ENCODE measurements around the gene CDIP1. TPM values are rescaled to one million over a fixed set of nuclear protein-coding genes. Genes with fewer than 3 reads are reported as not detected.

The CDIP1 gene
- total RNA-seq, 1 donor from 2014 or later, result 36.9 TPM

DNA sequence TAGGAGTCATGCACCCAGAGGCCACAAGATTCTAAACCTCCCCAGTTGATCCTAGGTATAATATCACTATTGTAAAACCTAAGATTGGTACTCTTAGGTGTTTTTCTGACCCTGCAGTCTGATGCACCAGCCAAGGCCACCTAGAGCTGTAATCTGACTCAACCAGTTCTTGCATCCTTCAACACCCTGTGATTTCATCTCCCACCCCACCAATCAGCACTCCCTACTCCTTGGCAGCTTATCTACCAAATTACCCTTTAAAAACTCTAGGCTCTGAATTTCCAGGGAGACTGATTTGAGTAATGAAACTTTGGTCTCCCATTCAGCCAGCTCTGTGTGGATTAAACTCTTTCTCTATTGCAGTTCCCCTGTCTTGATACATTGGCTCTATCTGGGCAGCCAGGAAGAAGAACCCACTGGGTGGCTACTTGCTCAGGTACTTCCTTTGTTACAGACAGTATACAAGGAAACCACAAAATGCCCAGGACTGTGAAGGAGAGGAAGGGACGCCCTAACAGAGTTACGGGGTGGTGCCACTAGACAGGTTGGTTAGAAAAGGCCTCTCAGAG lies 1.2 kb upstream of the CDIP1 start:
- intact Hi-C loops (cut with micrococcal nuclease), result loop anchor here (2.0 to 10.0 kb wide), 4 partner anchors 85 to 265 kb away; partner anchors contain the start of genes DNAJA3, MGRN1, PAM16 and TFAP4

DNA sequence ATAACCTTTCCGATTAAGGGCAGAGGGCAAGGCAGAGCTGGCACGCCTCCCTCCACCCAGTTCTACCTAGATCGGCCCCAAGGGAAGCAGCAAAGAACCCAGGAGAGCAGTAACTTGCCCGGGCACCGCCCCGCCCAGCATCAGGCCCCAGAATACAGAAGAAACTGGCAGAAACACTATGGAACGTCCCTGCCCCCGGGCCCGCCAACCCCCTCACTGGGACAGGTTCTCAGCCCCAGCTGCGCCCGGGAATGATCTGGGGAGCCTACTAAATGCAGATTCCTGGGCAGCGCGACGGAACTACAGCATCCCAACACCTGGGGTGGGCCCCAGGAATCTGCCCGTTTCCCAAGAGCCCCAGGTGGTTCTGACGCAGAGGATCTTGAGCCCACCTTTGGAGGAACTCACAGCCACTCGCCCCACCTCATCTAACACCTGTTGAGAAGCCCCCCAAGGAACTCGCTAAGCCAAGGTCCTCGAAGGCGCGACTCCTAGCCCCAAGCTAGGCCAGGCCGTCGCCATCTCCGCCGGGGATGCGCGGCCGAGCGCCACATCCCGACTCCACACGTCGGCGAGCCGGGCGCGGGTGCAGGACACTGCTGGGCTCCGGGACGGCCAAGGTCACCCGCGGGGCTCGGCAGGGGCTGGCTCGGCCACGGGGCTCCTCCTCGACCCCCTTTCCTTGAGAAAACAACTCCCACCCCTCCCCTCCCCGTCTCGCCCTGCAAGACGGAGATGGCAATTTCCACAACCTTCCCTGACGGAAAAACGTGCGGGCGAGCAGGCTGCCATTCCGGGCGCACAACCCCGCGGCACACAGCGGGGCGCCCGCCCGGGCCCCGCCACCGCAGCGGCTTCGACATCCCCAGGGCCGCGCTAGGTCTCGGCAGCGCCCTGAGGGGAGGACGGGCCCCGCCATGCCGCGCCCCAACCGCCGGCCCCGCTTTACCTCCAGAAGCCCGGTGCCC lies 913 bp downstream of the CDIP1 start:
- intact Hi-C loops (cut with micrococcal nuclease), result loop anchor here (1.0 to 2.0 kb wide), 8 partner anchors 11 to 187 kb away; partner anchors contain the start of genes DNAJA3, HMOX2, MGRN1 and PAM16

DNA sequence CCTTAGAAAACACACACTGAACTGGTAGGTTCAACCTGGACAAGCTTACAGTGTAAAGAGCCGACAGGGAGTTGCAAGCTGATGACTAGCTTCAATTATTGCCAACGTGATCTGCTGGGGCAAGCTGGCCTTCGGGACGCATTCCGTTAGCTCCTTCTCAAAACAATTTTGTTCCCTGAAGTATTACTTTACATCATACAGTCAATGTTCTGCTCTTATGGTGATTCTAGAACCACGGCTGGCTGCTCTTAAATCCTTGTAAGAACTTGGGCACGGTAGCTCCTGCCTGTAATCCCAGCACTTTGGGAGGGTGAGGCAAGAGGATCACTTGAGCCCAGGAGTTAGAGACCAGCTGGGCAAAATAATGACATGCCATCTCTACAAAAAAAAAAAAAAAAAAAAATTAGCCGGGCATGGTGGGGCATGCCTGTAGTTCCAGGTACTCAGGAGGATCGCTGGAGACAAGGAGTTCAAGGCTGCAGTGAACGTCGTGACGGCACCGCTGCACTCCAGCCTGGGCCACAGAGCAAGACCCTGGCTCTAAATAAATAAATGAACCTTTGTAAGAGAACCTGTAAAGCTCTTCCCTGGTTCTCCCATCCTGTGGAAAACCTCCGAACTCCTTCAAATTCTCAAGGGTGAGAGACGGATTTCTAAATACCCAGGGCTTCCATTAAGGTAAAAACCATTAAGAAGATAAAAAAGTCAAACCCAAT lies 2.0 kb downstream of the CDIP1 start:
- intact Hi-C loops (cut with micrococcal nuclease), result no loop called here

DNA sequence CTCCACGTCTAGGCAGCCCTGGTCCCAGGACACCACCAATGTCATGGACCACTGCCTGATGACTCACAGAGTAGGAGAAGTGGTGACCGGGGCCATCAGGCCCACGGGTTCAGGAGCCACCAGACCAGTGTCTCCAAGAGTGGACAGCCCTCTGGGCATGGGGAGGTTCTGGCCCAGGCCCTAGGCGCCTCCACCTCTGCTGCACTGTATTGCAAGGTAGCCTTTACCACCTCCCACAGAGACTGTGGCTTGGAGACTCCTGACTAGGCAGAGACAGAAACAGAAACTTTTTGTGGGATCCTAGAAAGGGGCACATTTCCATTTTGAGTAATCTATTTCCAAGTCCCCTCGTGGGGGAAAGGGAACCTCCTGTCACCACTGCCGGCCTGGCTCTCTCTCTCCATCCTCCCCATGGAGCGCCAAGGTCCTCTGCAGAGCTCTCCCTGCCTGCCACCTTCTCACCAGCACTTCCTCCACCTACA lies 2.9 kb downstream of the CDIP1 start:
- intact Hi-C loops (cut with micrococcal nuclease), result no loop called here

DNA sequence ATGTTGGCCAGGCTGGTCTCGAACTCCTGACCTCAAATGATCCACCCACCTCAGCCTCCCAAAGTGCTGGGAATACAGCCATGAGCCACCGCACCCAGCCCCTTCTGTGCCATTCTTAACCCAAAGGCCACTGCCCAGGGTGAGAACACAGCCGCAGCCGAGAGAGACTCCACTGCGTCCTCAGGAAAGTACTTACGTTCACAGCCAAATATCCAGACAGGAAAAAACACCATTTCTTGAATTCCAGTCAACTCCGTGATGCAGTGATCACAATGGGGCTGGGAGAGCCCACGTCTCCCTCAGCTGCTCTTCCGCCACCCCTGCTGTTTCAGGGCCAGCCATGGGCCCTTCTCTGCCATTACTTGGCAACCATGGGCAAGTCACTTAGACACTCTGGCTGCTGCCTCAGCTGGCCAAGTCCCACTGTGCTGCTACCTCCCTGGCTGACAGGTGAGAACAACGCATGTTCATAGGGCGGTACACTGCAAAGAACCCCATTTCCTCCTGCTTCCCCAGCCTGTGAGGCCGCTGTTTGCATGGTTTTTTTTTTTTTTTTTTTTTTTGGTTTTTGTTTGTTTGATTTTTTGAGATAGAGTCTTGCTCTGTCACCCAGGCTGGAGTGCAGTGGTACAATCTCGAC lies 4.3 kb downstream of the CDIP1 start:
- intact Hi-C loops (cut with micrococcal nuclease), result no loop called here

DNA sequence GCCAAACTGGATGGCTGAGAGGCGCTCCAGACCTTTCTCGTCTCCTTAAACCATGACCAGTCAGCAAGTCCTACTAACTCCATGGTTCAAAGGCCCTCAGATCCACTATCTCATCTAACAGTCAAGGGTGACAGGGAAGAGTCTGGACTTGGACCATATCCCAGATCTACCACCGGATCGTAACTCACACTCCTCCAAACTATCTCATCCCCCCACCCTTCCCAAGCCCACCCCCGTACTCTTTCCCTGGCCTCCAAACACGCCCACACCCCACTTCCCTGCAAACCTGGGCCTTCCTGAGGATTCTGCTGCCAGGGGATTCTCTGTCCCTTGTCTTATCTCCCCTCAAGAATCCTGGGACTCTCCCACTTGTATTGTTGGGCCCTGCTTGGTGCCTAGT lies 5.1 kb downstream of the CDIP1 start:
- intact Hi-C loops (cut with micrococcal nuclease), result no loop called here

DNA sequence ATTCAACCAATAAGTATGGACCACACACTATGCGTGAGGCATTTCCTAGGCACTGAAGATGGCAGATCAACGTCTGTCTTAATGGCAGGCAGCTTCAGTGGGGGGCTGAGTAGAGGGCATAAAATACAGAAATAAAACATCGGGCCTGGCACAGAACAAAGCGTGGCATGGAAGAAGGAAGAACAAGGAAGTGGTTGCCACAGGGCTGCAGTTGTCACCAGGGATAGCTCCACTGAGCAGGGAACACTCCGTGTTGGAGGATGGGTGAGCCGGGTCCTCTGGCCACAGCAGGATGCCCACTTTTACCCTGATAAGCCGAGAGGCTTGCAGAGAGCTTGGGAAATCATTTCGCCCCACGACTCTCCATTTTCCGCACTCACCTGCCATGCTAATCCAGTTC lies 6.3 kb downstream of the CDIP1 start:
- intact Hi-C loops (cut with micrococcal nuclease), result no loop called here

DNA sequence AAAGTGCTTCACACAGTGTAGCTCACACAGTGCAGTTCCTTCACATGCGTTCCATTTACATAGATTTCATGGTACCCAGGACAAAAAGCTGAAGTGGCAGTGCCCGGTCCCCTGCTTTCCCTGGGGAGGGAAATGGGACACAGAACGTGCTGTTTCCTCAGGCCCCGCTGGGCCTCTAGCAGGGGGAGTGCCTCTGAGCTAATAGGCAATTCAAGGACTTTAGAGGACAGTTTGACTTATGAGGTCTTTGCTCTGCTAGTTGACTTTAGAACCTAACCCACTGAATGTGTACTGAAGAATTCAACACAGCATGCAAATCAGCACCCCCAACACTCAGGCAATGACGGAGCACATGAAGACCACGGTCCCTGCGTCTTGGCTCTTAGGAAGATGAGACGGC lies 6.8 kb downstream of the CDIP1 start:
- intact Hi-C loops (cut with micrococcal nuclease), result no loop called here

DNA sequence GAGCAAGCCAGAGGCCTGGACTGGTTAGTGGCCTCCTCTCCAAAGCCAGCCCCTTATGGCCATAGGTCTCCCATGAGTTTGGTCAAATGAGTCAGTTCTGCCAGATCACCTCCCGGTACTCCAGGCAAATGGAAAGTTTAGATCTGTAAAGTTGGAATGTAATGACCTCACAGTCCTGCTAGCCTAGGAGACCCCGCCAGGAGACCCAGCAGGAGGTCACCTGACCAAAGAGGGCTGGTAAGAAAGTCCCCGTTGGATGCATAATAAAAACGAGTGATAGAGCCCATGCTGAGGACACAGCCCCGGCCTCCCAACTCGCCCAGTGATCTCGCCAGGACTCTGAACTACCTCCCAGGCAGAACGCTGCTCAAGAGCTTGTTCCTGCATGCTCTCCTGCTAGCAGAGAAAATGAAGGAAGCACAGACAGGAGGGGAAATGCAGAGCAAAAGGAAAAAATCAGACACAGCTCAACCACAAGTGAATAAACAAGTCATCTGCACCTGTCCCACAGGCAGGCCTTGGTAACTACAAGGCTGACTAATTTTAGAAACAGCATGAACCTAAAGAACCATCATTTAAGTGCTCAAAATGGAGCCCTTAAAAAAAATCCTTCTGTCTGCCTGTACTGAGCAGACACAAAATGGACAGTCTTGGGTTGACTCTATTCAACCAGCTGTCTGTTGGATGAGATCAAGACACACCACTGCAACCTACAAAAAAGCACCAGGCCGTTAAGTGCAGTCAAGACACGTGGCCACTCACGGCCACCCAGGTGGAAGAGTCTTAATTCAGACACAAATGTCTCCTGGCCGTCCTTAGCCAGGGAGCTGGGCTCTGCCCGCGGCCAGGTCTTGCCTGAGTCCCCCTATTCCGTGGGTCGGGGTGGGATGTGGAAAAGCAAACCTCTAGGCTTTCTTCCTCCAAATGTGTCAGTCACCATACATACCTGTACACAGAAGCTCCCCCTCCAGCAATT lies 9.2 kb downstream of the CDIP1 start:
- intact Hi-C loops (cut with micrococcal nuclease), result loop anchor here (1.0 to 2.0 kb wide), 2 partner anchors 19 to 23 kb away; no protein-coding TSS in a partner anchor

DNA sequence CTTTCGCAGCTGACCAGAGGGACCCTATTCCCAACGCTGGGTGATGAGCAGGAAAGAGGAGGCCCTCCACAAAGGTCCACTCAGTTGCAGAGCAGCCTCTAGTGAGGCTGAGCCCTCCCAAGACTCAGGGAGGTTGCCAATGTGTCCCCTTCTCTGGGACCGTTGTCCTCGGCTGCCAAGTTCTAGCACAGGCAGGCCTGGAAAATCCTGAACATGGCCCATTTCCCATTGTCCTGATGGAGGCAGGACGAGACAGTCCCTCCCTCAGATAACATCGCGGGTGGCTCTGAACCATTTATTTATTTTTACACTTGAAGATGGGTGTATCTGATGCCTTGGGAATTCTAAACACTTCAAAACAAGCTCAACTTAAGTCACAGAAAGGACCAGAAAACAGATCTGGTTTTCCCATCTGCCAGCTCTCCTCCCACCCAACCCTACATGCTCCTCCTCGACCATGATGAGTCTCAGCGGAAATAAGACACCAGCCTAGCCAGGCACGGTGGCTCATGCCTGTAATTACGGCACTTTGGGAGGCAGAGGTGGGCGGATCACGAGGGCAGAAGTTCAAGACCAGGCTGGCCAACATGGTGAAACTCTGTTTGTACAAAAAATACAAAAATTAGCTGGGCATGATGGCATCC lies 12.8 kb downstream of the CDIP1 start:
- intact Hi-C loops (cut with micrococcal nuclease), result no loop called here

DNA sequence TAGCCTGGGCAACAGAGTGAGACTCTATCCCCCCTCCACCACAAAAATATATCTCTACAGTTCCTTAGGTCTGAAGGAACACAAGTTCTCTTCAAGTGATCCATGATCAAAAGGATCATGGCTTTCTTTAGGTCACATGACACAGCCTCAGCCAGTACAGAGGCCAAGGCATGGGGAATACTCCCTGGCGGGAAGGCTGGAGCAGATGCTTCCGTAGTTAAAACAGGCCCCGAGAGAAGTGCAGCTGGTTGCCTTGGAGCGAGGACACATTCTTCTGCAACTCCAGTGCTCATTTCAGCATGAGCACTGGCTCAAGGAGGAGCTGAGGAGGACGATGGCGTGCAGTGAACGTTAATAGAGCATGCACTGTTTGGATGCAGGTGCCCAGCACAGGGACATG lies 13.5 kb downstream of the CDIP1 start:
- intact Hi-C loops (cut with micrococcal nuclease), result no loop called here

DNA sequence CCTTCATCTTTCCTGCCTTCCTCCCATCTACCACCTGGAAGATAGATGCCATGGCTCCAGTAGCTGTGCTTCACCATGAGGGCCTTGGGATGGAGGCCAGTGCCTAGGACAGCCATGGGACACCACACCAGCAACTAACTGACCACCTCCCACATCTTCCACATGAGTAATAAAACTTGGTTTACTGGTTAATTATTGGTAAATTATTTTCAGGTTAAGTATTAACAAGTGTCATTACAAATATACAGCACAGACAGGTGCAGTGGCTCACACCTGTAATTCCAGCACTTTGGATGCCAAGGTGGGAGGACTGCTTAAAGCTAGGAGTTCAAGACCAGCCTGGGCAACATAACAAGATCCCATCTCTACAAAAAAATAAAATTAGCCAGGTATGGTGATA lies 14.0 kb downstream of the CDIP1 start:
- intact Hi-C loops (cut with micrococcal nuclease), result no loop called here

DNA sequence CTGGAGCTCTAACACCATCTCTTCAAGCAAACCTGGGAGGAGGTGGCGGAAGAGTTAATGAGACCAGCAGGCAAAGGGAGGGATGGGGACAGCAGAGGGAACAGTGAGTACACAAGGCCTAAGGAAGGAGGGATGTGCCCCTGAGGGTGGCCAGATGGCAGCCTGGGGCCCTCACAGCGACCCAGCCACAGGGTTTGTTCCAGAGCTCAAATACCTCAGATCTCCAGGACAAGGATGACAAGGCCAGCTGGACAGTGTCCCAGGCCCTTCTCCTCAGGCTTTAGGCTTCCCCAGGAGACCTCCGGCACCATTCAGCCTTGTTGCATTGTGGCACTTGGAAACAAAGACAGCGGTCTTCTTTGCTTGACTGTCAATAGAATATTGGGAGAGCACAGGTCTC lies 14.9 kb downstream of the CDIP1 start:
- intact Hi-C loops (cut with micrococcal nuclease), result no loop called here

DNA sequence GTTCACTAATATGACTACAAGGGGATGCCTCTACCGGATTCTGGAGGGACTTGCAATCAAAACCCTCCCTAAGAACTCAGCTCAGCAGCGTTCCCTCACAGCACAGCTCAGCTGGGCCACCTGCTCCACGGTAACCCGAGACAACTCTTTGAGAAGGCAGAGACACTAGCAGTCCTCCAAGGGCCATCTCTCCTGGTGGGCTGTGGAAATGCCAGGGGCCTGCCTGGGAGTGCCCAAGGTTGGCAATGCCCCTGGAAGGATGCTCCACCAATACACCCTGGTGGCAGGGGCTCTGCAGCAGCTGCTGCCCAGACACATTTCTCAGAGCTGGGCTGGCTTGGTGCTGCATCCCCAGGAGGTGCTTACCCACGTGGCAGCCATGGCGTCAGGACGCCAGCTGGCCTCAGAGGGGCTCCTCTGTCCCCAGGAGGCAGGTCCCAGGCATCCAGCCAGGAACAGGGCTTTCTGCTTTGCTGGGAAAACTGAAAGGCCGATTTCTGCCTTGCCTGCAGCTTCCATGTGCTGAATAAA lies 16.5 kb downstream of the CDIP1 start:
- intact Hi-C loops (cut with micrococcal nuclease), result no loop called here

DNA sequence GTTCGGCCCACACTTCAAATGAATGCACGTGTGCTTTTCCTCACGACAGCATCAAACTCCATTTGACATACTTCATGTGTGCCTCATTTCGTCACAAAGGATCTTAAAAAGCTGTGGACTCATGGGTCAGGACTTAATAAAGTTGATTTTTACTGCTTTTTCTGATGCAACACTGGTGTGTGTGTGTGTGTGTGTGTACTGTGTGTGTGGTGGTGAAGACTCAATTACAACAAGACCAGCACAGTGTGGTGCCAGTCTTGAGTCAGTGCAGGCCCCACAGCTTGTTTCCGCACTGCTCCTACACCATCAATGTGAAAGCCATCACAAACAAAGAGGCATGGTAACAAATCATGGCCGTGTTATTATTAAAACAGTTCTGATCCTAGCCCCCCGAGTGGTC lies 17.7 kb downstream of the CDIP1 start:
- intact Hi-C loops (cut with micrococcal nuclease), result no loop called here

DNA sequence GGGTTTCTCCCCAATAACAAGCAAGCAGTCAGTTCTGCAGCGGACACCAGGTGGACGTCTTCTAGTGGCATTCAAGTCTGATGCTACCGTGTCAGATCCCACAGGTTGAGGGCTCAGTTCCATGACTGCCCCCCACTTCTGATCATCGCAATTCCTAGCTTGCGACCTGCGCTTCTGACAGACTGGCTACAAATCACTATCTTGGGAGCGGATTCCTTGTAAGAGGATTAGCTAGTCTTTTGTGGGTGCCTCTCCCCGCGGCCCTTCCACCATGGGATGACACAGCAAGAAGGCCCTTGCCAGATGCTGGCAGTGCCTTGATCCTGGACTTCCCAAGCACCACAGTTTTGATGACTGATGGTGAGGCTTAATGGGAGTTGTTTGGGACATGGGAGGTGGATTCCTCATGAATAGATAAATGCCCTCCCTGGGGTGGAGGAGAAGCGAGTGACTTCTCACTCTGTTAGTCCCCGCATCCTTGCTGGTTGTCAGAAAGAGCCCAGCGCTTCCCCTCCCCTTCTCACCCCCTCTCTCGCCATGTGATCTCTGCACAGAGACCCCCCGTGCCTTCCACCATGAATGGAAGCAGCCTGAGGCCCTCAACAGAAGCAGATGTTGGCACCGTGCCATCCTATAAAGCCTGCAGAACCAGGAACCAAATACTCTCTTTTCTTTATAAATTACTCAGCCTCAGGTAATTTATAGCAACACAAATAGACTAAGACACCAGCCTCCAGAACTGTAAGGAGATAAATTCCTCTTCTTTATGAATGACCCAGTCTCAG lies 19.1 kb downstream of the CDIP1 start:
- intact Hi-C loops (cut with micrococcal nuclease), result loop anchor here (5.0 kb wide), 1 partner anchor 42 kb away; the partner anchor contains the start of gene HMOX2

DNA sequence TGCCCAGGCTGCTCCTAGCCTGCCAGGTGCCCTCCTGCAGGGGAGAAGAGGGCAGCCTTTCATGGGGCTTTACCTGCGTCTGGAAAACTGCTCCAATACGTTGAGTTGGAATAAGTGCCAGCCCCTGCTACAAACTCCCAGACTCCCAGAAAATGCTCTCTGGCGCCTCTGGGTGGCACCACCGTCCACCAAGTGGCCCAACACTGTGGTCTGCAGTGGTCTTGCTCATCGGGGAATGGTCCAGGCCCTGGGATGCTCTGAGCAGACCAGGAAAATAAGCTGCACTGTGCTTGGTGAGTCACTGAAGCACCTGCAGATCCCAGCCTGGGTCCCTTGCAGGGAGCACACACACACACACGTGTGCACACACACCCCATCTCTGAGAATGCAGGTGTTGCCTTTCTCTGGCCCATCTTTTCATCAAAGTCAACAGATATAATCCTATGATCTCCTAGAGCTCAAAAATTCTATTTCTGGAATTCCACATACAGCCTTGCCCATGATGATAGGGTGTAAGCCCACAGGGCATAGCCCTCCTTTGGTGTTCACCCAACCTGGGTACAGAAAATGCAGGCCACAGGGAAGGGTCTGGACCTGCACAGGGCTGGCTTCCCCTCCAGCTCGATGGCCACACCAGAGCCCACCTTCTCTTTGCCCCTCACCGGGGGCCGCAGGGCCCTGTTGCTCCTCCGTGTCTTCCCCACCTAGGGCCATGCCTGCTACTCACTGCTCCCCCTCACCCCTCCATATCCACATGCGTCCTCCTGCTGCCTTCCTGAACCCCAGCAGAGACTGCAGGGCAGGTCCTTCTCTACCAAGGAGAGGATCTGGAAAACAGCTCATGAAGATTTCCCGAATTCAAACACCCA lies 20.5 kb downstream of the CDIP1 start:
- intact Hi-C loops (cut with micrococcal nuclease), result loop anchor here (2.0 to 5.0 kb wide), 2 partner anchors 31 to 41 kb away; partner anchors contain the start of gene HMOX2
